Erythroblast (primary cell): ENCODE results near the gene POLR3A.

Experiments used
- DNase-seq, 2 experiments: peaks; one replicate each; lab custom pipeline; 2025; lab: John Stamatoyannopoulos, UW
- GATA1 ChIP-seq: IDR thresholded peaks from 2 replicates; pipeline ENCODE4 v1.6.1; 2011; ENCODE audit warnings: low read depth, mild to moderate bottlenecking, control low read depth, low read length, moderate library complexity
- POLR2A ChIP-seq: IDR thresholded peaks from 2 replicates; pipeline ENCODE4 v1.6.1; 2011; ENCODE audit warnings: mild to moderate bottlenecking, low read length

Gene POLR3A

GRCh38 chr10:77955136-77955535 is 74.2 kb downstream of the POLR3A start:
- DNase-seq = no peak
- no peak for TF ChIP-seq GATA1
- TF ChIP-seq POLR2A = no peak

DNA sequence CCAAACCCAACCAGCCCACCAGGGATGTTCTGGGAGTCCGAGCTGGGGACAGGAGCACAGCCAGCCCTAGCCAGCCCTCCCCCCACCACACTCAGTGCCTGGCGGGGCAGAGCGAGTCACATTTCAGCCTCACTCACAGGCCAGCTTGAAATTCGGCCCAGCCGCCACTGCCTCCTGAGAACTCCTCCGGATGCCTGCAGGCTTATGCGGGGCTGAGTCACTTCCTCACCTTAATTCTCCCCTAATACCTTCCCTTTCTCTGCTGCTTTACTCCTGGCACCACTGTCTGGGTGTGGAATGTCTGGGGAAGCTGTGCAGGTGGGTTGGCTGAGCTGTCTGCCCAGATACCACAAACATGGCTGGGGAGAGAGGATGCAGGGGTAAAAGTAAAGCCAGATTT is 80.1 kb downstream of the POLR3A start:
- TF ChIP-seq GATA1 (no peak), POLR2A (no peak)

DNA sequence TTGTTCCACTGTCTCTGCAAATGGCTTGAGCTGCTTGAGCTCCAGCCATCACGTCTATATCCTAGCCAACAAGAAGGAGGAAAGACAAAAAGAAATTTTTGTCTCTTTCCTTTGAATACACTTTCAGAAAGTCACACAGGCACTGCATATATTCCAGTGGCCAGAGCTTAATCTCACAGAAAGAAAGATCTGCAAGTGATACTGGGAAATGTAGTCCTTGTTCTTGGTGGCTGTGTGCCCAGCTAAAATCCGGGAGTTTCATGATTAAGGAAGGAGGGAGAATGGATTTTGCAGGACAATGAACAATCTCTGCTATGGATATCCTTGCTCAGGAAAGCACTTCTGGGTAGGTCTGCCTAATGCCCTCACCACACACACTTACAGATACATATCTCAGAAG is 83.2 kb downstream of the POLR3A start:
- no peak for DNase-seq
- no peak for TF ChIP-seq GATA1

More for the DNA sequence above, 80.1 kb downstream of the POLR3A start:
- no peak for DNase-seq

GRCh38 chr10:77944519-77944918 is 84.8 kb downstream of the POLR3A start:
- DNase-seq = no peak
- TF ChIP-seq POLR2A (no peak), GATA1 (no peak)

DNA sequence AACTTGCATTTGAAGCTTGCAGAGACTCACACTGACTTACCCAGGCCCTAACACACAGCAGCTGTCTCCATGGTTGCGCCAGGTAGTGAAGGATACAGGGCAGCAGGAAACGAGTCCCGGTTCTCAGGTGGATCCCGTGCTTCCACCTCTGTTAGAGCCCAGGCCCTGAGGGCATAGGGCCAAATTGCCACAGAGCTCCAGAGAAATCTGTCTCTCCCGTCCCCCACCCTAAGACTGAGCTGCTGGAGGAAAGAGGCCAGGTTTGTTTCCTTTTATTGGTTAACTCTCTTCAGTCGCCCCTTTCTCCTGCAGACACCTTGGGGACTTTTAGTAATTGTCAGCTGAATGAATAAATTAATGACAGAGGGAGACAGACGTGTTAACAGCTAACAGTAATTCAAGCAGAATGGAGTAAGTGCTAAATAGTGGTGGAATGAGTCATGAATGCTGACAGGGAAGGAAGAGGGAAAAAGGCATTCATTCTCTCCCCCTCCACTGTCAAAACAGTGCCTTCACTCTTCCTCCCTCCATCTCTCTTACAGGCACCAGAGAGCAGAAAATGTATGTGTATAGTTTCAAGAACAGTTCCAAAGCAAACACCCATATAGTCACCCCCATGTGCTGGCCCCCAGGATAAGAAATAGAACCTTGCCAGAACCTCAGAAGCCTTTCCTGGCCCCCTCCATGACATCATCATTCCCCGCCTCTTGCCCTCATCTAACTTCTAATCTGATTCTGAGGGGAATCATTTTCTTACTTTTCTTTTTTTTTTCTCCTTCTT is 86.0 kb downstream of the POLR3A start:
- peak in 1 of 2 experiments; percentile 26 for DNase-seq
- TF ChIP-seq GATA1 (no peak), POLR2A (no peak)

GRCh38 chr10:77941790-77942189 is 87.5 kb downstream of the POLR3A start:
- no peak for TF ChIP-seq POLR2A
- no peak for TF ChIP-seq GATA1
- no peak for DNase-seq

DNA sequence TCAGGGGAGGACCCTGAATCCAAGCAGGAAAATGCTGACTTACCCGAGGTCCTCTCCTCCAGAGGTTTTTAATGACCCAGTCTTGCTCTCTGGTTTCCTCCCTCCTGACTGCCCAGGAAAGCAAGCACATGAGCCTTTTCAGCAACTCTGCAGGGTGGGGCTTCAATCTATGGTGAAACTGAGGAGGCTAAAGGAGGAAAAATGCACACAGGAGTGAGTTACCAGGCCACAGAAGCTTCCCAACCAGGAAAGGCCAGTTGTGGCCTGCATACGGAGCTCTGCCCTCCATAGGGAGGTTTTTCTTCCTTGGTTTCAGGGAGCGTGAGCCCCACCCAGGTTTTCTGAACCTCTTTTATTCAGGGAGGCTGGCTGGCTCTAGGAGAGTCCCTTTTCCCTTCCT is 88.7 kb downstream of the POLR3A start:
- TF ChIP-seq POLR2A (no peak), GATA1 (no peak)
- DNase-seq = no peak

GRCh38 chr10:77940225-77940624 is 89.1 kb downstream of the POLR3A start:
- no peak for DNase-seq

DNA sequence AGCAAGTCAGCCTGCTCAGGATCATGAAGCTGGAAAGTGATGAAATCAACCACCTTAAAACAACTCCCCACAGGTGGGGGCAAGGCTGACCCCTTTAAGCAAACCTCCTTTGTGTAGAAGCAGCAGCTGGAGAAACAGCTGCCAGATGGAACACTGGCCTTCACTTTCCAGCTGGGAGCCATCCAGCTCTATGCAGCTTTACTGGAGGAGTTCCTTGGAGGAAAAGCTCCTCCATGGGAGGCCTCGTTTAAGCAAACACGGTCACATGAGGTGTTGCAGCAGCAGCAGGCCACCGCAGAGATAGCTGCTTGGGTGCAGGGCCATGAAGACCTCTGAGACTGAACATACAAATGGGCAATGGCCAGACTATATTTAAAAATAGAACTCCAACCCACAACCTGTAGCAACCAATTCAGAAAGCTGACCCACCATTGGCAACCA is 89.7 kb downstream of the POLR3A start:
- no peak for DNase-seq
- TF ChIP-seq GATA1 = no peak
- no peak for TF ChIP-seq POLR2A

More at GRCh38 chr10:77940225-77940624, 89.1 kb downstream of the POLR3A start:
- TF ChIP-seq POLR2A (no peak), GATA1 (no peak)

DNA sequence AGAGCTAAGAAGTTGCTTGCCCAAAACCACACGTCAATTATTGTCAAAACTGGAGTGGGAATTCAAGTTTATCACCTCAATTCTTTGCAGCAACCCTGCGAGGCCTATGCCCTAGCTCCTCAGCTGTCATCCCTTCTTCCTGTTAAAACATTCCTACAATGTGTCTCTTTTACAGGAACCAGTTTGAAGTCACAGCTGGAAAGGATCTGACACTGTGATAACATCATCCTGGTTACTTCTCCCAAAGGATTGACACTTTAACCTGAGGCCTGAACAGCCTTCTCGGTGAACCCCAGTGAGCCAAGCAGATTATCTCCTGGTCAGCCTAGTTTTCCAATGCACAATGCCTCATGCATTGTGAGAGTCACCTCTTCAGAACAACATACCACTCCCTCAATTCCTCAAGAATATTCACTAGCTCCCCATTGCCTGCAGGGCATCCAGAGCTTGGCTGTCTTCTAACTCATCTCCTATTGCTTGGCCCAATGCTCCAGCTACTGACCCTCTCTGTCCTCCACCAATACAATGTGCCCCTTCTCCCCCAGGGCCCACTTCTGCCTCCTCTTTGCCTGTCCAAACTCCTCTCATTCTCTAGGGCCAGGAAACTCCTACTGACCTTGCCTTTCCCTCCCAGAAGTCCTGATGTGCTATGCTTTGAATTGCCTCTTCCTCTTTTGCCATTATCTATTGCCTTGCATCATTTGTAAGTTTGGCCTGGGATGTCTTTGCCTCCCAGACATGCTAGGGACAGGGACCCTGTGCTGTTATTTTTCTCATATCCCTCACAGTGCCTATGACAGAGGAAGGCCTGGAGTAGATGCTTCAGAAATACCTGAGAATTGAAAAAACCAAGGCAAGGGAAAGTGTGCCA is 92.4 kb downstream of the POLR3A start:
- TF ChIP-seq GATA1 (no peak), POLR2A (no peak)
- DNase-seq = no peak

DNA sequence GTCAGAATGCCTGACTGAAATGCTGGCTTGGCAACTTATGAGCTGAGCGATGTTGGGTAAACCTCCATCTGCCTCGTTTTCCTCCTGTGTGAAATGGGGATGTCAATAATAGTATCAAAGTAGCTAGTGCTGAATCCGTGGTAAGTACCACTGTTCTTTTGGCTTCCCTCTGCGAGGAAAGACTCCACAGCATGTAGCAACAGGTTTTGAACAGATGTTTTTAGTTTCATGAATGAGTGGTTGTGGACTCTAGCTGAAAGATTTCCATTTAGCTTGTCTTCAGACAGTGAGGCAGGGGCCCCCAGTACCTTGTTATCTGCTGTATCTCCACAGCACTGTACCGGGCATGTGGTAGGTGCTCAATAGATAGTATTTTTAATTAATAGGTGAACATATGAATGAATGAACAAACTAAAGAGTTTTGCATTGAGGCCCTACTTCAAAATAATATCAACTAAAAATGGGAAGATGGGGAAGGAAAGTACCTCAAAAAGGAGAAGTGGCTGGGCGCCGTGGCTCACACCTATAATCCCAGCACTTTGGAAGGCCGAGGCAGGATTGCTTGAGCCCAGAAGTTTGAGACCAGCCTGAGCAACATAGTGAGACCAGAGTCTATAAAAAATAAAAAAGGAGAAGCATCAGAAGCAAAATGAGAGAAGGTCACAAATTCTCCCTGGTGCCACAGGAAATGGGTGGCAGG is 97.1 kb downstream of the POLR3A start:
- DNase-seq = no peak
- TF ChIP-seq POLR2A (no peak), GATA1 (no peak)

DNA sequence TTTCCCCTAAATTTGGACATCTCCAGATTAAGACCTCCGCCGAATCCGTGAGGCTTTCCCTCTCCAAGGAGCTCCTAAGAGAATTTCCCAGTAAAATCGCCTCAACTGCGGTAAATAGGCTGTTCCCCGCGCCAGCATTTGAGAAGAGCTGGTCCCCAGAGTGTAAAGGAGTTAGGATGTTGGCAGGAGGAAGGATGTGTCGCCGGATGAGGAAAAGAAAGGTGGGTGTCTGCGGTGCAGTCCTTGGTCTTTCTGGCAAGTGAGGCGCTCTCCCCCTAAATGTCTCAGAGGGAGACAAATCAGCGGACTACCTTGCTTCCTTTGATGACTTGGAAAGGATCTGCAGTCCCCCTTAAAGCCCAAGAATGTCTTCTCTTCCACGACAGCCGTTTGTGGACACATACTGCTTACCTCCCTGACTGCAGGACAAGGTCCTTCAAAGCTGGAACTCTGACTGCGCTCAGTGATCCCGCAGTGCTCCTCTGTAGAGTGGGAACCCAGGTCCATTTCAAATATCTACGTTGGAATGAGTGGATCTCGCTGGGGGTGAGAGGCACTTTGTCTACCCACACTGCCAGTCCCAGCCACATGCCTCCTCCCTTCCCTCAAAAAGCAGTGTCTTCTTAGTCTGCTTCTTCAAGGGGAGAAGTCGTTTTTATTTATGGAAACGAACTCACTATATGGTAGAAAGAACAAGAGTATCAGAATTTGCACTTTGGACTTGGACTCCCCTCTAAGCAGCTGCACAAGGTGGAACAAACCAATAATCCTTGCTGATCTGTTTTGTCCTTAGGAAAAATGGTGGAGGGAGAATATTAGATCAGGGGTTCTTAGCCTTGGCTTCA is 101.7 kb downstream of the POLR3A start:
- TF ChIP-seq GATA1 (no peak), POLR2A (no peak)
- DNase-seq = no peak
